DOHH2 (cell line): ENCODE data around the gene CISD1.

Experiments used
- H3F3A ChIP-seq: fragments of 200-600 bp; sonication (generic), shearing (Covaris generic); 2 replicates; pipeline ENCODE4 v1.6.0; 2016; ENCODE audit warnings: antibody characterized with exemption, mild to moderate bottlenecking; ENCODE audit not compliant: control insufficient read depth, insufficient read depth
- H3K27ac ChIP-seq: fragments of 200-600 bp; sonication (generic); 2 replicates; pipeline ENCODE4 v1.5.1; 2014; ENCODE audit warnings: low read depth, mild to moderate bottlenecking, low read length, moderate library complexity
- H3K27me3 ChIP-seq: fragments of 200-600 bp; sonication (generic); 2 replicates; pipeline ENCODE4 v1.6.1; 2014; ENCODE audit warnings: mild to moderate bottlenecking, low read length, mixed read lengths; ENCODE audit not compliant: control insufficient read depth
- H3K36me3 ChIP-seq: fragments of 200-600 bp; sonication (generic); 2 replicates; pipeline ENCODE4 v1.6.1; 2014; ENCODE audit warnings: mild to moderate bottlenecking, low read length, moderate library complexity, mixed read lengths; ENCODE audit not compliant: control insufficient read depth
- H3K4me1 ChIP-seq: fragments of 200-600 bp; sonication (generic); 2 replicates; pipeline ENCODE4 v1.6.1; 2014; ENCODE audit warnings: mild to moderate bottlenecking, low read length, mixed read lengths; ENCODE audit not compliant: control insufficient read depth
- H3K4me2 ChIP-seq: fragments of 200-600 bp; sonication (generic); 2 replicates; pipeline ENCODE4 v1.6.0; 2014; ENCODE audit warnings: mild to moderate bottlenecking, low read length, moderate library complexity
- H3K4me3 ChIP-seq: fragments of 200-600 bp; sonication (generic); 2 replicates; pipeline ENCODE4 v1.5.1; 2014; ENCODE audit warnings: mild to moderate bottlenecking, low read length, mixed read lengths
- H3K79me2 ChIP-seq: fragments of 200-600 bp; sonication (generic); 2 replicates; pipeline ENCODE4 v1.6.1; 2014; ENCODE audit warnings: mild to moderate bottlenecking, low read length, mixed read lengths; ENCODE audit not compliant: control insufficient read depth
- H3K9me2 ChIP-seq: fragments of 200-600 bp; sonication (generic); replicated peaks from 2 replicates; pipeline ENCODE4 v1.6.1; 2014; ENCODE audit warnings: mild to moderate bottlenecking, low read length, mixed read lengths; ENCODE audit not compliant: control insufficient read depth
- H3K9me3 ChIP-seq: fragments of 200-600 bp; sonication (generic); 2 replicates; pipeline ENCODE4 v1.6.1; 2014; ENCODE audit warnings: antibody characterized with exemption, low read length, mixed read lengths; ENCODE audit not compliant: control insufficient read depth, insufficient read depth
- H4K20me1 ChIP-seq: fragments of 200-600 bp; sonication (generic); 2 replicates; pipeline ENCODE4 v1.6.0; 2014; ENCODE audit warnings: low read depth, mild to moderate bottlenecking, antibody characterized with exemption, low read length, moderate library complexity; ENCODE audit not compliant: control insufficient read depth, insufficient read depth
- EZH2phosphoT487 ChIP-seq: fragments of 200-600 bp; sonication (generic); IDR thresholded peaks from 2 replicates; pipeline ENCODE4 v1.6.1; 2017; ENCODE audit warnings: borderline replicate concordance, mild to moderate bottlenecking, antibody characterized with exemption, low read length, moderate library complexity, mixed read lengths
- TF ChIP-seq, protein P1 (sequence below): fragments of 200-600 bp; sonication (generic); IDR thresholded peaks from one replicate; pipeline ENCODE4 v1.5.1; 2014; ENCODE audit warnings: antibody characterized with exemption, mild to moderate bottlenecking, low read depth, low read length; ENCODE audit not compliant: poor library complexity, severe bottlenecking

The CISD1 gene

GRCh38 chr10:58304099-58304633, 35.2 kb downstream of the CISD1 start:
- TF ChIP-seq, protein P1, sequence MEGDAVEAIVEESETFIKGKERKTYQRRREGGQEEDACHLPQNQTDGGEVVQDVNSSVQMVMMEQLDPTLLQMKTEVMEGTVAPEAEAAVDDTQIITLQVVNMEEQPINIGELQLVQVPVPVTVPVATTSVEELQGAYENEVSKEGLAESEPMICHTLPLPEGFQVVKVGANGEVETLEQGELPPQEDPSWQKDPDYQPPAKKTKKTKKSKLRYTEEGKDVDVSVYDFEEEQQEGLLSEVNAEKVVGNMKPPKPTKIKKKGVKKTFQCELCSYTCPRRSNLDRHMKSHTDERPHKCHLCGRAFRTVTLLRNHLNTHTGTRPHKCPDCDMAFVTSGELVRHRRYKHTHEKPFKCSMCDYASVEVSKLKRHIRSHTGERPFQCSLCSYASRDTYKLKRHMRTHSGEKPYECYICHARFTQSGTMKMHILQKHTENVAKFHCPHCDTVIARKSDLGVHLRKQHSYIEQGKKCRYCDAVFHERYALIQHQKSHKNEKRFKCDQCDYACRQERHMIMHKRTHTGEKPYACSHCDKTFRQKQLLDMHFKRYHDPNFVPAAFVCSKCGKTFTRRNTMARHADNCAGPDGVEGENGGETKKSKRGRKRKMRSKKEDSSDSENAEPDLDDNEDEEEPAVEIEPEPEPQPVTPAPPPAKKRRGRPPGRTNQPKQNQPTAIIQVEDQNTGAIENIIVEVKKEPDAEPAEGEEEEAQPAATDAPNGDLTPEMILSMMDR: no peak
- no peak for TF ChIP-seq EZH2phosphoT487
- H4K20me1 ChIP-seq: no peaks in the 10 kb centered on the region
- no peaks in the 10 kb centered on the region for H3K36me3 ChIP-seq
- no peak overlapping the region for H3K4me3 ChIP-seq
- H3K9me2 ChIP-seq: no peaks in the 10 kb centered on the region
- peaks cover 3% of the 10 kb centered on the region for H3K4me1 ChIP-seq
- peaks cover 21% of the 10 kb centered on the region for H3K27me3 ChIP-seq
- no peak overlapping the region for H3K27ac ChIP-seq
- H3K9me3 ChIP-seq: no peaks in the 10 kb centered on the region
- no peak overlapping the region for H3K4me2 ChIP-seq
- H3K79me2 ChIP-seq: no peaks in the 10 kb centered on the region
- H3F3A ChIP-seq: no peaks in the 10 kb centered on the region

GRCh38 chr10:58305821-58306220, 36.9 kb downstream of the CISD1 start:
- Histone ChIP-seq H3K27ac (no peak overlapping the region), H3K9me2 (no peaks in the 10 kb centered on the region), H3K36me3 (no peaks in the 10 kb centered on the region), H3K27me3 (peaks cover 18% of the 10 kb centered on the region), H3K4me1 (no peaks in the 10 kb centered on the region), H3K9me3 (no peaks in the 10 kb centered on the region), H3F3A (no peaks in the 10 kb centered on the region), H4K20me1 (no peaks in the 10 kb centered on the region), H3K4me3 (no peak overlapping the region), H3K79me2 (no peaks in the 10 kb centered on the region), H3K4me2 (no peak overlapping the region)
- TF ChIP-seq EZH2phosphoT487: no peak
- TF ChIP-seq, protein P1: no peak

GRCh38 chr10:58307676-58308075, 38.7 kb downstream of the CISD1 start:
- peaks cover 9% of the 10 kb centered on the region for H3K27me3 ChIP-seq
- TF ChIP-seq EZH2phosphoT487: no peak
- TF ChIP-seq, protein P1: no peak
- no peaks in the 10 kb centered on the region for H3K4me1 ChIP-seq
- no peaks in the 10 kb centered on the region for H3K79me2 ChIP-seq
- no peak overlapping the region for H3K4me3 ChIP-seq
- H3K9me2 ChIP-seq: no peaks in the 10 kb centered on the region
- no peak overlapping the region for H3K4me2 ChIP-seq
- H3K9me3 ChIP-seq: no peaks in the 10 kb centered on the region
- H4K20me1 ChIP-seq: no peaks in the 10 kb centered on the region
- no peaks in the 10 kb centered on the region for H3K36me3 ChIP-seq
- H3F3A ChIP-seq: no peaks in the 10 kb centered on the region
- H3K27ac ChIP-seq: no peak overlapping the region

DNA sequence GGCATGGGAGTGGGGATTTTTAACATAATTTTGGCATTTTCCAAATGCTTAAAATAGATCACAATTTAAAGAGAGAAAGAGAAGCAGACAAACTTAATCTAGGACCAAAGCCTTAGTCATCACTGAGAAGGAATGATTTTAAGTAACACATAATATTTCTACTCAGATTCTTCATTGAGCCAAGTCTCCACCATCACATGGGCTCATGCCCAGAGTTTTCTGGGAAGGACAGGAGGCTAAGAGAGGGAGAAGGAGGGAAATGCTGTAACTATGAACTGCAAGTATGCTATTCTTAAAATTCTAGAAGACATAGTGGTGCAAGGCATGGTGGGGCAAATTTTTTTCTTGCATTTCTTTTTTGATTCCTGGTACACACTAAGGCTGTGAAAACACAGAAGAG, 42.1 kb downstream of the CISD1 start:
- Histone ChIP-seq H3K4me1 (no peaks in the 10 kb centered on the region), H3K4me2 (no peak overlapping the region), H3K27me3 (peaks cover 6% of the 10 kb centered on the region)

More for the DNA sequence above, 42.1 kb downstream of the CISD1 start:
- no peaks in the 10 kb centered on the region for H3F3A ChIP-seq
- TF ChIP-seq EZH2phosphoT487: no peak
- TF ChIP-seq, protein P1: no peak
- no peaks in the 10 kb centered on the region for H3K79me2 ChIP-seq
- H3K27ac ChIP-seq: no peak overlapping the region
- no peak overlapping the region for H3K4me3 ChIP-seq
- no peaks in the 10 kb centered on the region for H3K9me3 ChIP-seq
- H4K20me1 ChIP-seq: no peaks in the 10 kb centered on the region
- H3K9me2 ChIP-seq: no peaks in the 10 kb centered on the region
- no peaks in the 10 kb centered on the region for H3K36me3 ChIP-seq
